Body of pancreas (tissue), 4 donors: ENCODE measurements around the gene NKD1. TPM values are rescaled to one million over a fixed set of nuclear protein-coding genes. Genes with fewer than 3 reads are reported as not detected.

Experiments used
- ATAC-seq: fragments of 150-250 bp; one replicate; pipeline ENCODE4 v1.9.1; 2016
- DNase-seq, 4 donors: peaks; one replicate each; pipeline ENCODE4 v3.0.0-alpha.2; 2019
- H3K27ac ChIP-seq, 4 donors: fragments of 200-600 bp; sonication (generic); 1 replicate in 3 of 4; 2 replicates in 1 of 4; pipeline versions ENCODE4 v1.5.1 to v1.6.1; 2016 to 2019; ENCODE audit warnings: mild to moderate bottlenecking in 1 of 4, mixed read lengths in 1 of 4, moderate library complexity in 1 of 4
- H3K27me3 ChIP-seq, 2 donors: fragments of 200-600 bp; sonication (generic); one replicate each; pipeline ENCODE4 v1.6.0; 2016; ENCODE audit warnings: mild to moderate bottlenecking in 1 of 2
- H3K36me3 ChIP-seq, 2 donors: fragments of 200-600 bp; sonication (generic); replicated peaks in 1 of 2; 2 replicates each; pipeline ENCODE4 v1.5.1; 2016; ENCODE audit warnings: low read depth in 2 of 2; ENCODE audit not compliant: insufficient read depth in 1 of 2
- H3K4me1 ChIP-seq: fragments of 200-600 bp; sonication (generic); one replicate; pipeline ENCODE4 v1.6.0; 2016
- H3K4me3 ChIP-seq, 2 donors: fragments of 200-600 bp; sonication (generic); 1 replicate in 1 of 2; 2 replicates in 1 of 2; pipeline ENCODE4 v1.5.1; 2016 to 2019
- H3K9me3 ChIP-seq, 3 donors: fragments of 200-600 bp; sonication (generic); 1 replicate in 2 of 3; 2 replicates in 1 of 3; pipeline ENCODE4 v1.5.1; 2016
- CTCF ChIP-seq, 7 experiments: fragments of 450-650 bp in 4 of 7; fragments of 200-600 bp in 3 of 7; sonication (generic) in 3 of 7; IDR thresholded peaks; one replicate each; pipeline ENCODE4 v1.5.1; 2016 to 2019; ENCODE audit warnings: antibody characterized with exemption in 7 of 7
- POLR2A ChIP-seq, 3 donors: fragments of 450-650 bp; IDR thresholded peaks; one replicate each; pipeline ENCODE4 v1.6.1; 2016; ENCODE audit warnings: antibody characterized with exemption in 3 of 3, mild to moderate bottlenecking in 2 of 3
- WGBS, 2 donors: methylation state at CpG; one replicate each; pipeline ENCODE4 v1.1.5; 2017; 5-methylcytosine and 5-hydroxymethylcytosine counted together
- intact Hi-C: fragments of 100-400 bp; cut with DNase I; formaldehyde crosslinking; loops from one replicate; pipeline ENCODE4 v1.15.1; 2023
- total RNA-seq, 2 donors: library from RNA; depleted of rRNA; stranded (reverse); fragments of >200 nt; gene quantifications; one replicate each; pipeline ENCODE4 v1.1.0, GENCODE V29; 2016

Gene NKD1
- total RNA-seq, 2 donors from 2014 or later = 2.0 to 4.9 TPM

- peaks cover 6% of the 10 kb centered on the region for H3K4me1 ChIP-seq
- no peak overlapping the region for H3K27ac ChIP-seq
- 94 to 97% methylated on average over 6 to 9 of the region's 9 CpGs for WGBS, 2 donors
- no peaks in the 10 kb centered on the region for H3K9me3 ChIP-seq
- intact Hi-C loops = no loop called here
- DNase-seq = no peak
- H3K27me3 ChIP-seq = no peaks in the 10 kb centered on the region
- no peak for TF ChIP-seq POLR2A (IDR thresholded peaks at IDR 0.05)
- no peak for TF ChIP-seq CTCF (IDR thresholded peaks at IDR 0.05)
- H3K4me3 ChIP-seq = no peak overlapping the region
- ATAC-seq = no peak
- no peaks in the 10 kb centered on the region for H3K36me3 ChIP-seq
Observed at GRCh38 chr16:50621452-50621792, 73.2 kb downstream of the NKD1 start.

- Histone ChIP-seq H3K36me3 (no peaks in the 10 kb centered on the region), H3K9me3 (no peaks in the 10 kb centered on the region), H3K4me1 (peaks cover 3% of the 10 kb centered on the region), H3K27ac (no peak overlapping the region), H3K27me3 (no peaks in the 10 kb centered on the region), H3K4me3 (no peak overlapping the region)
- 95 to 97% methylated on average over 7 of the region's 7 CpGs for WGBS, 2 donors
- DNase-seq = no peak
- no peak for TF ChIP-seq CTCF (IDR thresholded peaks at IDR 0.05)
- TF ChIP-seq POLR2A (IDR thresholded peaks at IDR 0.05) = no peak
- intact Hi-C loops = no loop called here
- ATAC-seq = no peak
Observed at GRCh38 chr16:50622029-50622428, 73.8 kb downstream of the NKD1 start.

- Histone ChIP-seq H3K27me3 (no peaks in the 10 kb centered on the region), H3K9me3 (no peaks in the 10 kb centered on the region), H3K36me3 (no peaks in the 10 kb centered on the region), H3K4me1 (no peaks in the 10 kb centered on the region), H3K27ac (no peak overlapping the region), H3K4me3 (no peak overlapping the region)
- ATAC-seq = no peak
- no peak for TF ChIP-seq POLR2A (IDR thresholded peaks at IDR 0.05)
- TF ChIP-seq CTCF (IDR thresholded peaks at IDR 0.05) = no peak
- intact Hi-C loops = no loop called here
- DNase-seq = no peak
- whole genome bisulfite sequencing, 2 donors = 91 to 92% methylated on average over 16 of the region's 16 CpGs
Observed at GRCh38 chr16:50622643-50623369, 74.6 kb downstream of the NKD1 start.

- ATAC-seq (no peak), DNase-seq (no peak)
- intact Hi-C loops = no loop called here
- Histone ChIP-seq H3K27me3 (no peaks in the 10 kb centered on the region), H3K36me3 (no peaks in the 10 kb centered on the region), H3K27ac (no peak overlapping the region), H3K4me1 (no peaks in the 10 kb centered on the region), H3K9me3 (no peaks in the 10 kb centered on the region), H3K4me3 (no peak overlapping the region)
- WGBS, 2 donors = 79 to 84% methylated on average over 8 of the region's 8 CpGs
- TF ChIP-seq POLR2A (IDR thresholded peaks at IDR 0.05) (no peak), CTCF (IDR thresholded peaks at IDR 0.05) (no peak)
Observed at GRCh38 chr16:50624449-50624970, 76.3 kb downstream of the NKD1 start.

GRCh38 chr16:50625374-50625773 lies 77.2 kb downstream of the NKD1 start:
- no peak for TF ChIP-seq CTCF (IDR thresholded peaks at IDR 0.05)
- no peak for TF ChIP-seq POLR2A (IDR thresholded peaks at IDR 0.05)
- H3K4me1 ChIP-seq = no peaks in the 10 kb centered on the region
- no peaks in the 10 kb centered on the region for H3K36me3 ChIP-seq
- no peaks in the 10 kb centered on the region for H3K27me3 ChIP-seq
- H3K27ac ChIP-seq = no peak overlapping the region
- H3K9me3 ChIP-seq = no peaks in the 10 kb centered on the region
- DNase-seq (no peak), ATAC-seq (no peak)
- 69 to 76% methylated on average over 4 to 9 of the region's 12 CpGs for WGBS, 2 donors
- intact Hi-C loops = no loop called here
- no peak overlapping the region for H3K4me3 ChIP-seq
